Choroid plexus epithelial cell (primary cell): ENCODE data around the gene IL17RE.
A peak's percentile ranks its signal among the peaks of the same experiment; 100 is the strongest.

Source experiments
- DNase-seq: peaks from one replicate; pipeline ENCODE4 v3.0.0-alpha.2; 2010; ENCODE audit warnings: low read depth
- H3K4me3 ChIP-seq: 2 replicates; pipeline ENCODE4 v1.5.1; 2011; ENCODE audit warnings: low read depth, mild to moderate bottlenecking, control low read depth, low read length, moderate library complexity
- TF ChIP-seq, protein P1 (sequence below): conservative IDR thresholded peaks from 2 replicates; pipeline ENCODE4 v1.5.1; 2011; ENCODE audit warnings: low read depth, mild to moderate bottlenecking, control low read depth, inconsistent platforms, low read length, moderate library complexity

The IL17RE gene

GRCh38 chr3:9946112-9947024 is 43.7 kb downstream of the IL17RE start:
- DNase-seq: peak; percentile 95
- peak overlapping the region; percentile 70 for H3K4me3 ChIP-seq
- TF ChIP-seq, protein P1, sequence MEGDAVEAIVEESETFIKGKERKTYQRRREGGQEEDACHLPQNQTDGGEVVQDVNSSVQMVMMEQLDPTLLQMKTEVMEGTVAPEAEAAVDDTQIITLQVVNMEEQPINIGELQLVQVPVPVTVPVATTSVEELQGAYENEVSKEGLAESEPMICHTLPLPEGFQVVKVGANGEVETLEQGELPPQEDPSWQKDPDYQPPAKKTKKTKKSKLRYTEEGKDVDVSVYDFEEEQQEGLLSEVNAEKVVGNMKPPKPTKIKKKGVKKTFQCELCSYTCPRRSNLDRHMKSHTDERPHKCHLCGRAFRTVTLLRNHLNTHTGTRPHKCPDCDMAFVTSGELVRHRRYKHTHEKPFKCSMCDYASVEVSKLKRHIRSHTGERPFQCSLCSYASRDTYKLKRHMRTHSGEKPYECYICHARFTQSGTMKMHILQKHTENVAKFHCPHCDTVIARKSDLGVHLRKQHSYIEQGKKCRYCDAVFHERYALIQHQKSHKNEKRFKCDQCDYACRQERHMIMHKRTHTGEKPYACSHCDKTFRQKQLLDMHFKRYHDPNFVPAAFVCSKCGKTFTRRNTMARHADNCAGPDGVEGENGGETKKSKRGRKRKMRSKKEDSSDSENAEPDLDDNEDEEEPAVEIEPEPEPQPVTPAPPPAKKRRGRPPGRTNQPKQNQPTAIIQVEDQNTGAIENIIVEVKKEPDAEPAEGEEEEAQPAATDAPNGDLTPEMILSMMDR: peak; percentile 54

DNA sequence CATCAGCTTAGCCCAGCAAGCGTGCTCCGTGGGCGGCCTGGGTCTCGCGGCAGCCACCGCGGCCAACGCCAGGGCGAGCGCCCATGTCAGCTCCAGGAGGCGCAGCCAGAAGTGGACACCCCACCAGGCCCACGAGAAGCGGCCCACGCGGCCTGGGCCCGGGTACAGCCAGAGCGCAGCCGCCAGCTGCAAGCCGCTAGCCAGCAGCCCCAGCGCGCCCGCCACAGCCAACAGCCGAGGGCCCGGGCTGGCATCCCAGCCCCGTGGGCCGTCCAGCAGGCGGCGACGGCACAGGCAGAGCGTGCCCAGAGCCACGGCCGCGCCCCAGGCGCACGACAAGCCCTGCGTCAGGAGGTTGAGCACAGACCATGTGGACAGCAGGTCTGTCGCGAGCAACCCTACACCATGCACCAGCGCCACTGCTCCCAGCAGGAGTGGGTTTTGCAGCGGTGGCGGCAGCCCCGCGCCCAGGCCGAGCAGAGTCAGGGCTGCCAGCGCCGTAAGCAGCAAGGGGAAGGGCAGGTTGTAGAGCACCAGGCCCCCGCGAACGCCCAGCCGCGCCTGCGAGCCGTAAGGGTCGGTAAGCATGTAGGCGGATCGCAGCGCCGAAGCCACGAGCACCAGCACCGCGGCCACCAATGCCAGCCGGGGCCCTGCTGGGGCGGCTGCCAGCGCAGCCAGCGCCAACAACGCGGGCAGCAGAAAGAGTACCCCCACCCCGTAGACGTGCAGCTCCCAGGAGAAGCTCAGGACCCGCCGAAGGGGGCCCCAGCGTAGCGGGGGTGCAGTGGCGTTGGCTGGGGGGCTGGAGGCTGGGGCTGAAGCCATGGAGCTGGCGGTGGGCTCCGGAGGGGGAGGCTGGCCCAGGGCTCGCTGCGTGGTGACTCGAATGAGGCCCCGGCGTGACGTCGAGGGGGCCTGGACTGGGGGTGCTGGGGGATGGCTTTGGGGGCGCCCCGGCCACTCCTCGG is 44.7 kb downstream of the IL17RE start:
- peak overlapping the region; percentile 70 for H3K4me3 ChIP-seq
- TF ChIP-seq, protein P1: peak; percentile 39
- peak; percentile 60 for DNase-seq

DNA sequence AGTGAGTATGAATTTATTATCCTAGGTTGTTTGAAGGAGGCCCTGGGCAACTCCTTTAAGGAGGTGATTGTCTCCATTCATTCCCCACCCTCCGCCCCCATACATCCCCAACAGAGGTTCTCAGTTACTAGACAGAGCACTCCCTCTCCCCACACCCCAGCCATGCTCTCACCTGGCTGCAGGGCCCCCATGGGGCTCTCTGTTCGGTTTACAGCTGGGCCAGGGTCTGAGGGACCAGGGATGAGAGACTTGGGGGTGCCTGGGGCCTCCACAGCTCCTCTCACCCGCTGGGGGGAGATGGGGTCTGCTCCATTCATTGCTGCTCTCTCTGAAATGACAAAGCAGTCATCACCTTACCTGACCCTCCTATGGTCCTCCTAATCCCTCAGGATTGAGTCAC is 45.9 kb downstream of the IL17RE start:
- TF ChIP-seq, protein P1: no peak
- DNase-seq: no peak
- H3K4me3 ChIP-seq: no peak overlapping the region

DNA sequence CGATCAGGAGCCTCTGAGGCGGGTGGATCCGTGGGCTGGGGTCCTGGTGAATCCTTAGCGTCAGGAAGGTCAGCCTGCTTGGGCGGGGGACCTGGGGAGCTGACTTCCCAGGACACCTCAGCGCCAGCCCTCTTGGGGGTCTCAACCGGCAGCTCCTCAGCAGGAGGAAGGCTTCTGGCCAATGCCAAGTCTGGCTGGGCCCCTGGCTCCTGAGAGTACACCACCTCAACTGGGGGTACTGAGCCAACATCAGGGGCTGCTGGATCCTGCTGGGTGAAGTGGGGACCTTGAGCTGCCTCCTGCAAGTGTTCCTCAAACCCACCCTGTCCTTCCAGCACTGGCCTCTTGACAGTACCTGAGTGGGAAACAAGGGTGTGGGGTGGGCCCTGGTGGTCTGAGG is 46.5 kb downstream of the IL17RE start:
- no peak for DNase-seq
- TF ChIP-seq, protein P1: no peak
- no peak overlapping the region for H3K4me3 ChIP-seq

- no peak overlapping the region for H3K4me3 ChIP-seq
- no peak for DNase-seq
- TF ChIP-seq, protein P1: no peak
These were observed 47.0 kb downstream of the IL17RE start for GRCh38 chr3:9949626-9950025.

DNA sequence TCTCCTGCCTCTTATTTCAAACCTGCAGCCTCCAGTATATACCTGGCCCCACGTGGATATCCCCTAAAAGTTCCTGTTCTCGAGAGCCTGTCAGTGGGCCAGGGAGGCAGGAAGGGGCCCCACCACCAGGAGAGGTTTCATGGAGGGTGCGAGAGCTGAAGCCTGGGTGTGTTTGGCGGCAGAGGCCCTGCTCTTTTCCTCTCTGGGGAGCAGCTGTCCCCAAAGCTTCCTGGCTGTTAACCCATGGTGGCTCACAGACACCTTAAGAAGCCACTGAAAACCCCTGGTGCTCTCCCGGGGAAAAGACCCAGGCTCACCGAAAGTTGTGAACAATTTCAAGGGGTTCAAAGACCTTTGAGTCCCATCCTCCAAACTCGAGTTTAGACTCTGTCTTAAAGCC is 48.5 kb downstream of the IL17RE start:
- TF ChIP-seq, protein P1: no peak
- no peak for DNase-seq
- H3K4me3 ChIP-seq: no peak overlapping the region
